Activated CD8-positive, alpha-beta memory T cell treated with anti-CD3 and anti-CD28 coated beads, Interleukin-2, amount 50 U/mL, for 24 hours (primary cell): ENCODE measurements around the gene BLOC1S4.
A peak's percentile ranks its signal among the peaks of the same experiment; 100 is the strongest.
"Not testable (repeated sequence)": the region's sequence is repeated elsewhere in the genome, so short reads cannot be mapped to it uniquely, and the experiment has no call there.

Source experiments
- DNase-seq: peaks from one replicate; pipeline ENCODE4 v3.0.0-alpha.2; 2020; ENCODE audit errors: extremely low read depth

Gene BLOC1S4

GRCh38 chr4:6718932-6719610 is 3.1 kb downstream of the BLOC1S4 start:
- no peak for DNase-seq

GRCh38 chr4:6719611-6720179 is 3.7 kb downstream of the BLOC1S4 start:
- DNase-seq: no peak

- peak; percentile 55 for DNase-seq
Observed at GRCh38 chr4:6720202-6720699, 4.3 kb downstream of the BLOC1S4 start.

DNA sequence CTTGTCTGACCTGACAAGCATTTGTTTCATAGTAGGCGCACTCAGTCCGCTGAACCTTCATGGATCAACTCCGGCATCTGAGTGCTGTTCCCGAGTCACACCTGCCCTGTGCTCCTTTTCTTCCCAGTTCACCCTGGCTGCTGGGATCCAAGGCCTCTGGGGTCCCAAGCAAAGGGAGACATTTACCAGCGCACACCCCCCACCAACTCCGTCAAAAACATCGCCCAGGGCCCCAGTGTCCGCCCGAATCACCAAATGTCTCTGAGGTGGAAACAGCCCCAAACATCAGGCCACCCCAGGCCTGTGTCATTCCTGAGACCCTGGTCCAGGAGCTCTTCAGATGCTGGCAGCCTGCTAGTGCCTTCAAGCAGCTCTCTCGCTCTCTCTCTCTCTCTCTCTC is 5.1 kb downstream of the BLOC1S4 start:
- DNase-seq: no peak

DNA sequence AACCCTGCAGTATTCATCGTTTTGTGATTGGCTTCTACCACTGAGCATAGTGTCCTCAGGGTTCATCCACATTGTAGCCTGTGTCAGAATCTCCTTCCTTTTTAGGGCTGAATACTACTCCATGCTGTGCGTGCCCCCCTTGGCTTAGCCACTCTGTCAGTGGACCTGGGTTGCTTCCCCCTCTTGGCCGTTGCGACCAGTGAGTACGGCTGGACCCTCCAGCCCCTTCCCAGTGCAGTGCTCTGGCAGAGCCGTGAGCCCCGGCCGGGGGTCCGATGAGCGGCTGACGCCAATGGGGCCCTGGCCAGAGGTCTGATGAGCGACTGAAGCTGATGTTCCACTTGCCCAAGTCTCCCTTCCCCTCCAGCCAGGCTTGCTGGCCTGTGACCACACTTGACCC is 6.9 kb downstream of the BLOC1S4 start:
- no peak for DNase-seq

- DNase-seq: no peak
Observed at GRCh38 chr4:6723851-6724250, 7.9 kb downstream of the BLOC1S4 start.

GRCh38 chr4:6724421-6725111 is 8.6 kb downstream of the BLOC1S4 start:
- no peak for DNase-seq

- DNase-seq: not testable (repeated sequence)
Observed at GRCh38 chr4:6725427-6725961, 9.5 kb downstream of the BLOC1S4 start.

- no peak for DNase-seq
Observed at GRCh38 chr4:6727081-6727942, 11.3 kb downstream of the BLOC1S4 start.

- no peak for DNase-seq
Observed at GRCh38 chr4:6727943-6728250, 11.9 kb downstream of the BLOC1S4 start.

- DNase-seq: no peak
Observed at GRCh38 chr4:6728320-6729029, 12.5 kb downstream of the BLOC1S4 start.

DNA sequence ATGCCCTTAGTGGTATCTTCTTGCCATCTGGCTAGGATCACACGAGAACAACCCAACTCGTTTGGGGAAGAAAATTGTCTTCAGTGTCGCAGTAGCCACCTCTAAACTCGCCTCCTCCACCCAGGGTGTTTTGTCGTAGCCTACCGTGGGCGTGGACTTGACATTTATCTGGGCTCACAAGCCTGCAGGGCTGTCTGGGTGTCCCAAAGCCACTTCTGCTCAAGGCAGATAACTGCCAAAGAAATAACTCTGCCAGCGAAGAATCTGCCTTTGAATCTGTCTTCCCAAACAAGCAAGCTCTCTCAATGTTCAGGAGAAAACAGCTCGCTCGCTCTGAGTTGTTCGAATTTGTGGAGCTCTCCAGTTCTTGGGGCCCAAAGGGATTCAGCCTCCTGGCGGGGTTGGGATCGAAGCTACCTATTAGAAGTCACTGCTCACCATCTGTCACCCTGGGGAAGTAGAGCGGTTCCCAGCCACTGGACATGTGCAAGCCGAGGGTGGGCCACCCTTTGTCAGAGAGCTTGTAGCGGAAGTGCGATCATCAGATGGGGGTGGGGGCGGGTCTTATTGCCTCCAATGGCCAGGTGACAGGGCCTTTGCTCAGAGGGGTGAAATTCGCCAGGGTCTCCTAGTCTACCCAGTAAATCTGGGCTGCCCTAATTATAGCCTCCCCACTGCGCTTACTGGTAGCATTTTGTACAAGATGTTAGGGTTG is 14.8 kb downstream of the BLOC1S4 start:
- DNase-seq: no peak

DNA sequence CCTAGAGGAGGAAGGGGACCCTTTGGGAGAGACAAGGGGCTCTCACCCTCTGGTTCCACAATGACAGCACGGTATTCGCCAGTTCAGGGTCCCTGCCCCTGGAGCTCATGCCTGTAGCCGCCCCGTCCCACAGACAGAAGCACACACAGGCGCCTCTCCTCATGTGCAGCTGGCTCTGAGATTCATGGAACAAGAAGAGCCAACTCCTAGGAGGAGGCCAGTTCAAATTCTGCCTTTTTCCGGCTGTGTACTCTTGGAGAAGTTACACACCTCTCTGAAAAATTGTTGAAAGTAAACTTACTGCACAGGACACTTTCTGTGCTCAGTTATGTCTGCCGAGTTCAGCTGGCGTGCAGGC is 15.3 kb downstream of the BLOC1S4 start:
- DNase-seq: no peak

- DNase-seq: no peak
Observed at GRCh38 chr4:6731780-6732179, 15.8 kb downstream of the BLOC1S4 start.

DNA sequence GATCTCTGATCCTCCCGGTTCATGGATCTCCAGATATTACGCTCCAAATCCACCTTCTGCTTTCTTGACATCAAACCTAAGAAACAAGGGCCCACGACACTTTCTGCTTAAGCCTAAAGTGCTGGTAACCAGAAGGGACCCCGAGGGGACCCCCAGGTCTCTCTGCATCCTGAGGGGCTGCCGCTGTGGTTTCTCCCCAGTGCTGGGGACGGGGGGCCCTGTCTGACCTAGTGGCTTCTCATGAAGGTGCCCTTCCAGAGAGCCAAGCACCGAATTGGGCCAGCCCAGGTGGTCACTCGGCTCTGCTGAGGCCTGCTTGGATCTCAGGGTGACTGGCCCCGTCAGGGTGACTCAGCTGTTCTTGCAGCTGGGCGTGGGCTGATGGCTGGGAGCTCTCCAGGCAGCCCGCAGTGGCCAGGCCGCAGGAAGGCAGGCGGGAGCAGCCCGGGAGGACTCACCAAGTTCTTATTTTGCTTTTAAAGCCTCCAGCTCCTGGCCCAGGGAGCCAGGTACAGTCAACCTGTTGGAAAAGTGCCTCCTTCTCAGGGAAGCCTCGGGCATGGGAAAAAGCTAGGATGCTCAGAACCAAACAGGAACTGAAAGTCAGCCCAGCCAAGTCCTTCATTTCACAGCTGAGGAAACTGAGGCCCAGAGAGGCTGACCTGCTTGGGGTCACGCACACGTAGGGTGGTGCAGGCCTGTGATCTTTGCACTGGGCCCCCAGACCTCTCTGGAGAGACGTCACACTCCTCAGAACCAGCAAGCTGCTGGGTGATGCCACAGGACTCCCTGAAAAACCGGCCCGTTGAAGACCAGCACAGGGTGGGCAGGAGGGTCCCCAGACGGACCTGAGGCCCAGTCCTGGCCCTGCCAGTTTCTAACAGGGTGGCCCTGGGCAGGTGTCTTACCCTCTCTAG is 16.7 kb downstream of the BLOC1S4 start:
- DNase-seq: no peak

DNA sequence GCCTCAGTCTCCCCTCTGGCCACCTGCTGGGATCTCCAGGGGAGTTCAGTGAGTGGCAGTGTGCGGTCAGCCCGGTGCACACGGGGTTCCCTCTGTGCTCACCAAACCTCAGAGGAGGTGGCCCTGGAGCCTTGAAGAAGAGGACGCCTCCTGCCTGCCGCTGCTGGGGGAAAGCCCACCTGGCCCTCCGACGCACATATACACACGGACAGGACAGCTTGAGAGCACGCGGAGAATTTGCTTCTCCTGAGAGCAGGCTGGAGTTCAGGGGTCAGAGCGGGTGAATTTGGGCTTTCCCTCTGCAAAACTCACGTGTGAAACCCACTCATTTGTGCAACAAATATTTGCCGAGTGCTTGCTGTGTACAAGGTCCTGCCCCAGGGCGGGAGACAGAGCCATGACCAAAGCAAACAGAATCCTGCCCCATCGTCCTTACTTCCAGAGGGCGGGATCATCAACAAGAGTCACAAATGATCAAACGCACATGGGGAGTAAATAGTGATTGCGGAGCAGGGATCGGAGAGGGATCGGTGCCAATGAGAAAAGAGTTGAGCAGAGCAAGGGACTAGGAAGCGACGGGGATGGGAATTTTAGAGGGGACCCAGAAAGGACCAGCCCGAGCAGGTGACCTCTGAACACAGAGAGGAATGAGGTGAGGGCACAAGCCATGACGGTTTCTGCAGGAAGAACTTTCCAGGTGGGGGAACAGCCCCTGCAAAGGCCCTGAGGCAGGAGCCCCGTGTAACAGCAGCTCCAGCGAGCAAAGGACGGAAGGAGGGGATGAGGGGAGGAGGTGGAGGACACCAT is 17.6 kb downstream of the BLOC1S4 start:
- DNase-seq: no peak

DNA sequence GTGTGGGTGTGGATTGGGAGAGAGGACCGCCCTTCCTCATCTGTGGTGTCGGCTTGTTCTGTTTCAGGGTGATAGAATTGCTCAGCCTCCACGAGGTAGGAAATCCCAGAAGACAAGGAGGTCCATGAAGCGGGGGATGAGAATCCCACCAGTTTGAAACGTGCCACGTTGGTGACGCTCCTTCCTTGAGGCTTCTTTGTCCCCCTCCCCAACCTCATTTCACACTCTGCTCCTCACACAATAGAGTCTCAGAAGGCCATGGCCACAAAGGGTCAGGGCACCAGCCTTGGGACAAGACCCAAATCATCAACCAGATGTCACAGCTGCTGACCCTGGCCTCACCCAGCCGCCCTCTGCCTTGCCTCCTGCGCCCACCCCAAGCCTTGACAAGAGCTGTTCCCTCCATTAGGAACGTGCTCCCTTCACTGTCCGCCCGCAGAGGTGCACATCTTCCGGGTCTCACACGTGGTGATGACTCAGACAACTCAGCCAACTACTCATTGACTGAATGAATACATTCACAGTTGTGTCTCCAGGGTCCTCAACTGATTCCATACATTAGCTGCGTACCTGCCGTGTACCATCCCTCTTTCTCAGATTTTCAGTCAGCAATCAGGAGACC is 18.3 kb downstream of the BLOC1S4 start:
- DNase-seq: no peak

- DNase-seq: no peak
Observed at GRCh38 chr4:6739920-6740319, 23.9 kb downstream of the BLOC1S4 start.
